NT2/D1 (cell line): ENCODE results near the gene FAM53B.

ENCODE experiments used
- YY1 ChIP-seq: IDR thresholded peaks from 2 replicates; pipeline ENCODE4 v1.6.1; 2011; ENCODE audit not compliant: insufficient read length, insufficient read depth
- ZNF274 ChIP-seq: IDR thresholded peaks from 2 replicates; pipeline ENCODE4 v1.6.1; 2011; ENCODE audit warnings: mild to moderate bottlenecking, low read depth, low read length

DNA sequence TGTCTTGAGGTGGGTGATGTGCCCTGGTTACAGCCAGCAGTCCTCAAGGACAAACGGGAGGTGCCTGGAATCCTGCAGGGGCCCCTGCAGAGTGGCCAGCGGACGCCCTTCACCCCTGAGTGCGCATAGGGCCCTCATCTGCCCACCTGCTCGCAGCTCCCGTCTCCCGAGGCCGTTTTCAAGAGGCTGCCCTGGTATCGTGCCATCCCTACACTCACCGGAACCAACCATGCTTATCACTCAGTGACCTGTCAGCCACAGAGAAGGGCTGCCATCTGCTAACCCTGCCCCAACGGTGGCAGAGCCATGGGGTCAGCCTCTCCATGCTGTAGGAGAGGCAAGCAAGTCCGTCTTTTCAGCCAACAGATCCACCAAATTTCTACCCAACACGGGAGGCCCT lies 122.0 kb downstream of the FAM53B start:
- no peak for TF ChIP-seq ZNF274
- no peak for TF ChIP-seq YY1
